Putamen (tissue), 1 donor: ENCODE data around the gene PKNOX2.
A peak's percentile ranks its signal among the peaks of the same experiment; 100 is the strongest.

Source experiments
- DNase-seq: peaks from one replicate; pipeline ENCODE4 v3.0.0-alpha.2; 2016; ENCODE audit warnings: low spot score

The PKNOX2 gene

DNA sequence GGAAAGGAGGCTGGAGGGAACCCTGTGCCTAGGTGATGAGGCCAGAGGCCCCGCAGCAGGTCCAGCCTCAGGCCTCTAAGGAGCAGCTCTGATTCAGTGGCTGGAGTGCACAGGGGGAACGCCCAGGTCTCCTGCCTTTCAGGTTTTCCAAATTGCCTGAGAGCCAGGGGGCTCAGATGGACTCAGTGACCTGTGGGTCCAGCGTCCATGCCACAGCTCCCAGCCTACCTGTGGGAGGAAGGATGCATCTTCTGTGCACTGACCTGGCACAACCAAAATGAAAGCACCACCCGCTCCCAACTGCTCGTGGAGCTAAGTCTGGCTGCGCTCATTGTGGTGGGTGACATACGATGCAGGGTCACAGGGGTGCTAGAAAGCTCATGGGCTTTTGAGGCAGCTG lies 248.7 kb downstream of the PKNOX2 start:
- no peak for DNase-seq

DNA sequence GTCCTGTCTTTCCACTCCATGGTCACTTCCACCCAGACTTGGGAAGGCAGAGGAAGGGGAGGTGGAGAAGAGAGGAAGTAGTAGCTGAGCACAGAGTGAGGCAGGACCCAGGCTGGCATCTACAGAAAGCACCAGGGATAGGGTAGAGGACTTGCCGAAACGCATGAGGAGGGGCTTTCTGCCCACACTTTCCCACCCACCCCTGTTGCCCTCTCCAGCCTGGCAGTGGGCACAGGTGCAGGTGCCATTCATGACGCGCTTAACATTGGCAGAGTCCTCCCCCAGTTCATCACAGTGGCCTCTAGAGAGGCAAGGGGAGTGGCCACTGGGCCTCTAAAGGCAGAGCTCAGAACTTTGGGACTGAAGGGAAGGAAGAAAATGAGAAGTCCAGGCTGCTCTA lies 249.6 kb downstream of the PKNOX2 start:
- no peak for DNase-seq

- no peak for DNase-seq
Observed at GRCh38 chr11:125416981-125417935, 252.7 kb downstream of the PKNOX2 start.

DNA sequence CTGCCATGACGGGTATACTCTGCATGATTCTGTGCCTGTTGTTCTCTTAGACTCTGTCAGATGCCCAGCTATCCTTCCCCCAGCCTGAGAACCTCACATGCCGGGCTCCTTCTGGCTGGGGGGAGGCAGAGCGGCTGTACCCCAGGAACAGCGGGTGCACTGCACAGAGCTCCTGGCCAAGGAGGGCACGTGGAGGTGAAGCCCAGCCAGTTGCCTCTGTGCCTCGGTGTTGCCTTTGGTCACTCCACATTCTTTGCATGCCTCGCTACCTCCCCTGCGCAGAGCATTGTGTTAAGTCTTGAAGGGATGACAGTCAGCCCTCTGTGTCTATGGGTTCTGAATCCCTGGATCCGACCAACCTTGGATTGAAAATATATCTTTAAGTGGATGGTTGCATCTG lies 253.8 kb downstream of the PKNOX2 start:
- no peak for DNase-seq

DNA sequence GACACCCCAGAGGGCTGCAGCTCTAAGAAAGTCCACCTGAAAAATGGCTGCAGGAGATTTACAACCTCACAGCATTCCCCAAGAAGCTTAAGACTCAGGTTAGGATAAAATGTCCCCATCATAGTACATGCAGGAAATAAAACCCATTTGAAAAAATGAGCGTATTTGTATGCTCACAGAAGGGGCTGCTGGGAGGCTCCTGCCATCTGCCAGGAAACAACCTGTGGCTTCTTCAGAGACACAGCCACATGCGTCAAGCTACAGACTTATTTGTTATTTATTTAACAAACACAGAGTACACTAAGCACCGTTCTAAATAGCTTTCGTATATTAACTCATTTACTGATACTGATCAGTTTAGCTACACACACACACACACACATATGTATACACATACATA lies 258.1 kb downstream of the PKNOX2 start:
- no peak for DNase-seq

GRCh38 chr11:125423247-125423849 lies 258.8 kb downstream of the PKNOX2 start:
- no peak for DNase-seq

GRCh38 chr11:125425601-125426000 lies 261.1 kb downstream of the PKNOX2 start:
- DNase-seq = no peak

DNA sequence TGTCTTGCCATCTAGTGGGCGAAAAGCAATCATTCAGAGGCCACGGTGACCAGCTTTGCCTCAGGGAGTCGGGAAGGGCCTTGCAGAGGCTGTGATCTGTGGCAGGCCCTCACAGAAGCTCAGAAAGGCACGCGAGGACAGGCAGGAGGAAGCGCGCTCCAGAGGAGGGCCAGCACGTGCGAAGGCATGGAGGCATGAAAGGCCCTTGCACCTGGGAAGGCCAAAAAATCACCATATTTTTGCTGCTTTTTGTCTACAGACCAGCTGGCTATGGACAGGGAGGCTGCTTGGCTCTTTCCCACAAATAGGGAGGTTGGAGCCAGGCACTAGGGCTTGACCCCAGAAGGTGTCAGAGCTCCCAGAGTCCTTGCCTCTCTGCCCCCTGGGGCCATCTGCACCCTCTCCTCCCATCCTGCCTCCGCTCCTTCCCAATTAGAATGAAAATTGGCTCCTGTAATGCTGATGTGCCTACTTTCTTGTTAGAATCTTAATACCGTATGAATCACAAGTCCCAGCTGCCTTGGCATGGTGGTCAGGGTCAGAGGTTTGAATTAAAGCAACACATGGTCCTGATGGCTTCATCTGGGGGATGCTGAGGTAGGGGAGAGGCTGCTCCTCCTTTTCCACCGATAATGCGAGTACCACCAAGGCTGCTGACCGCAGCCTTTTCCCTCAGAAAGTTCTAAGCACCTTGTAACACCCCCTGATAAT lies 262.4 kb downstream of the PKNOX2 start:
- DNase-seq = no peak

DNA sequence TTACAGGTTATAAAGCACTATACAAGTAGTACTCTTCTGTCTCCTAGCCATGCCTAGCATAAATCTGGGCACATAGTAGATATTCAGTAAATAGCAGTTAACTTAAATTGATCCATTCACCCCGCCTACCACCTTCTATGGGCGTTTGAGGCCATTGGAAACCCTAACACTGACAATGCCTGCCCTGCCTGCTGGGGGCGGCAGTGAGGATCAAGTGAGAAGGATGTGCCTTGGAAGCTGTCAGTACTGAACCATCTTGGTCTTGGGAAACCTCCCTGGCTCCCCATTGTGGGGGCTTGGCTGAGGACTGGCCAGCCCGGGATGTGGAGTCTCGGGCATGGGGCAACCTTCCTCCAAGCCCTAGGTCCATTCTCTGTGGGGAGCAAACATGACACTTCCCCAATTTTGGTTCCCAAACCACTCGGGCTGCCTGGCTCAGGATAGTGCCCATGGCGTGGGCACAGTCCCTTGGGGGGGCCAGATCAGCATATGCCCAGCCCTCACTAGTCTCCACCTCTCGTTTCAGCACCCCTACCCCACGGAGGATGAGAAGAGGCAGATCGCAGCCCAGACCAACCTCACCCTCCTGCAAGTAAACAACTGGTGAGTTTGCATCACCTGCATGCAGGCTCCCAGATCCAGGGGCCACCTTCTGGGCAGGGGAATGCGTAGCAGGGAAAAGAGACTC lies 264.1 kb downstream of the PKNOX2 start:
- no peak for DNase-seq

DNA sequence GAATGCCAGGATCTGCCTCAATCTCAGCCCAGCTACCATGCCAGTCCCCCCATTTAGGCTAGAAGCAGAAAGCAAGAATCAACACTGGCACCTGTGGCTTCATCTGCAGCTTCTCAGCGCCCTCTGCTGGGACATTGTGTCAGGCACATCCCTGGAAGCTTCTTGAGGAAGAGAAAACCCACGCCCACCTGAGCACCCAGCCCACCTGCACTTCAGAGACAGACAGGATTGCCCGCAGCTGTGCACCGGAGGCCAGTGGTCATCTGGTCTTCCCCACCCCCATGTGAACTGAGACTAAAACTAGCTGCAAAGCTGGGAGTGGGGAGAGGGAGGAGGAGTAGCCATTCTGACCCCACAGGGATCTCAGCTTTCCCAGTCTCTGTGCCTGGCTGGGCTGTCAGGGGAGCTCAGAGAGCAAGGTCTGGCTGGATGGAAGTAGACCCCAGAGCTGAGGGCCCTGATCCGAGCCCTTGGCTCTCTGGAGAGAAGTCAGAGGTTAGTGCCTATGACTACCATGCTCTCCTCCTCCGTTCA lies 264.7 kb downstream of the PKNOX2 start:
- DNase-seq = peak; percentile 50

GRCh38 chr11:125429807-125430678 lies 265.5 kb downstream of the PKNOX2 start:
- DNase-seq = no peak

- no peak for DNase-seq
Observed at GRCh38 chr11:125431009-125431408, 266.5 kb downstream of the PKNOX2 start.

DNA sequence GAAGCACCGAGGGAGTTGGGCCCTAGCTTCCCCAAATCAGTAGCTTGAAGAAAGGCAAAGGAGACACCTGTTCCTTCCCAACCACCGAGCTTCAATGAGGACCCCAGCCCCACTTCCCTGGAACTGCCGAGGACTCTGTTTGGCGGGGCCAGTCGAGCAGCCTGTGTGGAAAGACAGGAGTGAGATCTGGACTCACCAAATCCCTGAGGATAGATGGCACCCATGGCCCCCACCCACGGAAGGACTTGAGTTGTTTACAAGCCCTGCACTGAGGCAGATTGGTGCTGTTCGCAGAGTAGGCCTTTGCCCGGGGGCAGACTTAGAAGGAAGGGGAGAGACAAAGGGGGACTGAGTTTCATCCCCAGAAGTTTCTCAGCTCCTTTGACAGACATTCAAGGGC lies 266.9 kb downstream of the PKNOX2 start:
- no peak for DNase-seq

DNA sequence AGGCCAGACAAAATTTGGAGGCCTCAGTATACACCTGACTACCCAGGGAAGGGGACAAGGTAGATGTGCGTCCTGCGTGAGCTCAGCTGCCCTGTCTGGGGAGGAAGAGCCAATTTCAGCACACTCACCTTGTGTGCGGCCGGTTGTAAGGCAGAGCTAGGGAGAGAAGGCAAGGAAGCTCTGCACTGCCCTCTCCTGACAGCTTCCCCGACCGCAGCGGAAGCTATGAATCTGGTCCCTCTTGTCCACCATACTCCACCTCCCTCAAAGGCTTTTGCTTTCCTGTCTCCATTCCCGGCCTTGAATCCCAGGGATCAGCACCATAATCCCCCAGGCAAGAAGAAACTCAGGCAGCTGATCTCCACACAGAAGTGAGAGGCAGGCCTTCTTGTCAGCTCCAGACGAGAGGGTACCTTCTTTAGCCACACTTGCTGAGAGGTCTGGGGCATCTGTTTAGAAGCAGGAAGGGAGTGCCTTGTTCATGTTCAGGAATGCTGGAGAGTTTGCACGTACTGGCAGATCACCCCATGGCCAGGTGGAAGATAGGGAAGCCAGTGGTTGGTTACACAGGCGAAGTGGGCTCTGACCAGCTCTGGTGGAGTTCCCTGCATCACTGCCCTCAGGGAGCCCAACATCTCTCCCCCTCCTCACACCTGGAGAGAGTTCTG lies 269.0 kb downstream of the PKNOX2 start:
- DNase-seq = peak; percentile 60

GRCh38 chr11:125435461-125436238 lies 271.1 kb downstream of the PKNOX2 start:
- DNase-seq = no peak

GRCh38 chr11:125441648-125442410 lies 277.3 kb downstream of the PKNOX2 start:
- peak; percentile 83 for DNase-seq

- DNase-seq = no peak
Observed at GRCh38 chr11:125442946-125443345, 278.4 kb downstream of the PKNOX2 start.

DNA sequence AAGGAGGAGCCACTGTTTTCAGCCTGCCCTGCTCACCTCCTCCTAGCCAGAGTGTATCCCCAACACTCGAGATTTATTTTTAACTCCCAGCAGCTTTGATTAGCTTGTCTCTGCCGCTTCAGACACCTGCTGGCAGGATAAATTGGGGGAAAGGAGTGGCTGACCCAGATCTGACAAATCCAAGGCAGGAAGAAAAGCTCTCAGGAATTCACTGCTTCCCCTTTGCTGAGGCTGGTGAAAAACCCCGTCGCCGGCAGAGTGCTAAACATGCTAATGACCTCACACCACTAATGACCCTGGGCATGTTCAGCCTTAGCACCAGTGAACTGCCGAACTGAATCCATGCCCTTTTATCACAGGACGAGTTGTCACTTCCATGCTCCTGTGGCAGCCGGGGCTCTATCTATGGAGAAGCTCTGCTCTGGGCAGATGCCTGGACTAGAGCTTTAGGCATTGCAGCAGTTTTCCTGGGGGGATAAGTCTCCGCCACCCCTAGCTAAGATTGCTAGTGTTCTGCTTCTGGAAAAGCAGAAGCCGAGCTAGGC lies 279.3 kb downstream of the PKNOX2 start:
- peak; percentile 81 for DNase-seq
